Stimulated activated naive CD8-positive, alpha-beta T cell treated with anti-CD3 and anti-CD28 coated beads, Interleukin-15, Interleukin-2, amounts not matched to agents 100 ng/mL and 50 ng/mL, for 24 hours (primary cell): ENCODE results near the gene LIX1L.

Source experiments
- H3K27ac Mint-ChIP-seq: one replicate; pipeline ENCODE4 v1.8.0; 2021; ENCODE audit warnings: mild to moderate bottlenecking, mixed read lengths
- H3K27me3 Mint-ChIP-seq: one replicate; pipeline ENCODE4 v1.8.0; 2021; ENCODE audit warnings: mixed read lengths
- H3K36me3 Mint-ChIP-seq: one replicate; pipeline ENCODE4 v1.8.0; 2021; ENCODE audit warnings: low read depth, mixed read lengths
- H3K4me1 Mint-ChIP-seq: one replicate; pipeline ENCODE4 v1.8.0; 2021; ENCODE audit warnings: low read depth, mixed read lengths
- H3K4me3 Mint-ChIP-seq: one replicate; pipeline ENCODE4 v1.8.0; 2021; ENCODE audit warnings: mild to moderate bottlenecking, mixed read lengths
- H3K9me3 Mint-ChIP-seq: one replicate; pipeline ENCODE4 v1.8.0; 2021; ENCODE audit warnings: mixed read lengths

Gene LIX1L

GRCh38 chr1:145991735-145992412, 34.1 kb upstream of the LIX1L start:
- Mint-ChIP-seq H3K4me3 (peak overlapping the region; percentile 14), H3K27ac (peak overlapping the region; percentile 23), H3K9me3 (no peaks in the 10 kb centered on the region), H3K36me3 (peaks cover 44% of the 10 kb centered on the region), H3K4me1 (peaks cover 62% of the 10 kb centered on the region), H3K27me3 (no peaks in the 10 kb centered on the region)

GRCh38 chr1:145990249-145990855, 32.5 kb upstream of the LIX1L start:
- peaks cover 34% of the 10 kb centered on the region for H3K36me3 Mint-ChIP-seq
- H3K27ac Mint-ChIP-seq = no peak overlapping the region
- no peak overlapping the region for H3K4me3 Mint-ChIP-seq
- H3K9me3 Mint-ChIP-seq = no peaks in the 10 kb centered on the region
- peaks cover 62% of the 10 kb centered on the region for H3K4me1 Mint-ChIP-seq
- H3K27me3 Mint-ChIP-seq = no peaks in the 10 kb centered on the region

GRCh38 chr1:145988773-145989172, 31.0 kb upstream of the LIX1L start:
- peaks cover 51% of the 10 kb centered on the region for H3K4me1 Mint-ChIP-seq
- H3K4me3 Mint-ChIP-seq = no peak overlapping the region
- peak overlapping the region; percentile 76 for H3K27ac Mint-ChIP-seq
- peaks cover 18% of the 10 kb centered on the region for H3K36me3 Mint-ChIP-seq
- no peaks in the 10 kb centered on the region for H3K9me3 Mint-ChIP-seq
- H3K27me3 Mint-ChIP-seq = no peaks in the 10 kb centered on the region

- no peaks in the 10 kb centered on the region for H3K9me3 Mint-ChIP-seq
- no peak overlapping the region for H3K4me3 Mint-ChIP-seq
- H3K27me3 Mint-ChIP-seq = no peaks in the 10 kb centered on the region
- peak overlapping the region; percentile 38 for H3K27ac Mint-ChIP-seq
- H3K4me1 Mint-ChIP-seq = peaks cover 43% of the 10 kb centered on the region
- H3K36me3 Mint-ChIP-seq = peaks cover 10% of the 10 kb centered on the region
Observed at GRCh38 chr1:145987926-145988325, 30.1 kb upstream of the LIX1L start.

GRCh38 chr1:145986551-145986950, 28.7 kb upstream of the LIX1L start:
- Mint-ChIP-seq H3K36me3 (no peaks in the 10 kb centered on the region), H3K9me3 (no peaks in the 10 kb centered on the region), H3K4me3 (no peak overlapping the region), H3K4me1 (peaks cover 29% of the 10 kb centered on the region), H3K27me3 (no peaks in the 10 kb centered on the region), H3K27ac (no peak overlapping the region)

GRCh38 chr1:145985502-145986439, 28.0 kb upstream of the LIX1L start:
- peak overlapping the region; percentile 87 for H3K27ac Mint-ChIP-seq

GRCh38 chr1:145985129-145985501, 27.3 kb upstream of the LIX1L start:
- Mint-ChIP-seq H3K27me3 (no peaks in the 10 kb centered on the region), H3K36me3 (no peaks in the 10 kb centered on the region), H3K4me1 (peaks cover 18% of the 10 kb centered on the region), H3K27ac (peak overlapping the region; percentile 87), H3K9me3 (no peaks in the 10 kb centered on the region), H3K4me3 (peak overlapping the region; percentile 47)

More at GRCh38 chr1:145985502-145986439, 28.0 kb upstream of the LIX1L start:
- H3K27me3 Mint-ChIP-seq = no peaks in the 10 kb centered on the region
- H3K4me1 Mint-ChIP-seq = peaks cover 23% of the 10 kb centered on the region
- H3K9me3 Mint-ChIP-seq = no peaks in the 10 kb centered on the region
- peak overlapping the region; percentile 47 for H3K4me3 Mint-ChIP-seq
- no peaks in the 10 kb centered on the region for H3K36me3 Mint-ChIP-seq

- Mint-ChIP-seq H3K27me3 (no peaks in the 10 kb centered on the region), H3K4me1 (peaks cover 18% of the 10 kb centered on the region), H3K9me3 (no peaks in the 10 kb centered on the region), H3K4me3 (no peak overlapping the region), H3K36me3 (no peaks in the 10 kb centered on the region), H3K27ac (peak overlapping the region; percentile 73)
Observed at GRCh38 chr1:145983960-145984830, 26.4 kb upstream of the LIX1L start.

GRCh38 chr1:145983206-145983675, 25.4 kb upstream of the LIX1L start:
- H3K36me3 Mint-ChIP-seq = no peaks in the 10 kb centered on the region
- no peaks in the 10 kb centered on the region for H3K27me3 Mint-ChIP-seq
- H3K27ac Mint-ChIP-seq = no peak overlapping the region
- H3K4me1 Mint-ChIP-seq = peaks cover 9% of the 10 kb centered on the region
- H3K4me3 Mint-ChIP-seq = no peak overlapping the region
- H3K9me3 Mint-ChIP-seq = no peaks in the 10 kb centered on the region

GRCh38 chr1:145982010-145982723, 24.4 kb upstream of the LIX1L start:
- Mint-ChIP-seq H3K4me1 (no peaks in the 10 kb centered on the region), H3K4me3 (no peak overlapping the region), H3K36me3 (no peaks in the 10 kb centered on the region), H3K27me3 (no peaks in the 10 kb centered on the region), H3K27ac (no peak overlapping the region), H3K9me3 (no peaks in the 10 kb centered on the region)

GRCh38 chr1:145980457-145980994, 22.7 kb upstream of the LIX1L start:
- H3K4me3 Mint-ChIP-seq = no peak overlapping the region
- no peaks in the 10 kb centered on the region for H3K27me3 Mint-ChIP-seq
- no peaks in the 10 kb centered on the region for H3K36me3 Mint-ChIP-seq
- no peak overlapping the region for H3K27ac Mint-ChIP-seq
- no peaks in the 10 kb centered on the region for H3K9me3 Mint-ChIP-seq
- H3K4me1 Mint-ChIP-seq = no peaks in the 10 kb centered on the region

- H3K36me3 Mint-ChIP-seq = no peaks in the 10 kb centered on the region
- no peaks in the 10 kb centered on the region for H3K27me3 Mint-ChIP-seq
- H3K27ac Mint-ChIP-seq = no peak overlapping the region
- no peaks in the 10 kb centered on the region for H3K9me3 Mint-ChIP-seq
- no peaks in the 10 kb centered on the region for H3K4me1 Mint-ChIP-seq
- no peak overlapping the region for H3K4me3 Mint-ChIP-seq
Observed at GRCh38 chr1:145979746-145980456, 22.1 kb upstream of the LIX1L start.
